Cerebellar cortex (tissue), 1 donor: ENCODE measurements around the gene CFAP210.
"Not testable (repeated sequence)": the region's sequence is repeated elsewhere in the genome, so short reads cannot be mapped to it uniquely, and the experiment has no call there.

Source experiments
- DNase-seq: peaks from one replicate; pipeline ENCODE4 v3.0.0-alpha.2; 2015; ENCODE audit warnings: low spot score

CFAP210 gene

GRCh38 chr2:169712791-169713227, 18.6 kb upstream of the CFAP210 start:
- no peak for DNase-seq

- DNase-seq: no peak
Measured at GRCh38 chr2:169711751-169712509, 17.7 kb upstream of the CFAP210 start.

- DNase-seq: no peak
Measured at GRCh38 chr2:169709981-169710380, 15.8 kb upstream of the CFAP210 start.

GRCh38 chr2:169709331-169709730, 15.1 kb upstream of the CFAP210 start:
- DNase-seq: no peak

GRCh38 chr2:169707626-169708025, 13.4 kb upstream of the CFAP210 start:
- no peak for DNase-seq

- DNase-seq: no peak
Measured at GRCh38 chr2:169705927-169706326, 11.7 kb upstream of the CFAP210 start.

- DNase-seq: no peak
Measured at GRCh38 chr2:169704160-169704708, 10.0 kb upstream of the CFAP210 start.

- DNase-seq: no peak
Measured at GRCh38 chr2:169702996-169703395, 8.8 kb upstream of the CFAP210 start.

GRCh38 chr2:169699173-169699572, 5.0 kb upstream of the CFAP210 start:
- not testable (repeated sequence) for DNase-seq

GRCh38 chr2:169696381-169696780, 2.2 kb upstream of the CFAP210 start:
- DNase-seq: no peak

GRCh38 chr2:169694894-169695260, 672 bp upstream of the CFAP210 start:
- DNase-seq: no peak

GRCh38 chr2:169693360-169693759, 845 bp downstream of the CFAP210 start:
- DNase-seq: no peak

GRCh38 chr2:169692718-169693117, 1.5 kb downstream of the CFAP210 start:
- DNase-seq: no peak

- no peak for DNase-seq
Measured at GRCh38 chr2:169690958-169691357, 3.2 kb downstream of the CFAP210 start.

- DNase-seq: not testable (repeated sequence)
Measured at GRCh38 chr2:169687943-169688342, 6.3 kb downstream of the CFAP210 start.

- not testable (repeated sequence) for DNase-seq
Measured at GRCh38 chr2:169686825-169687224, 7.4 kb downstream of the CFAP210 start.

- not testable (repeated sequence) for DNase-seq
Measured at GRCh38 chr2:169684712-169685111, 9.5 kb downstream of the CFAP210 start.

GRCh38 chr2:169684135-169684565, 10.1 kb downstream of the CFAP210 start:
- no peak for DNase-seq

- DNase-seq: no peak
Measured at GRCh38 chr2:169683425-169684134, 10.6 kb downstream of the CFAP210 start.

- DNase-seq: no peak
Measured at GRCh38 chr2:169683054-169683424, 11.2 kb downstream of the CFAP210 start.

- no peak for DNase-seq
Measured at GRCh38 chr2:169676850-169677249, 17.4 kb downstream of the CFAP210 start.

GRCh38 chr2:169676357-169676756, 17.8 kb downstream of the CFAP210 start:
- no peak for DNase-seq

- DNase-seq: no peak
Measured at GRCh38 chr2:169673921-169674320, 20.3 kb downstream of the CFAP210 start.
